Activated T-cell treated with anti-CD3 and anti-CD28 coated beads, Interleukin-2, amount 50 U/mL, for 1 hour (primary cell): ENCODE measurements around the gene PARP1.

Source experiments
- DNase-seq: peaks from one replicate; pipeline ENCODE4 v3.0.0-alpha.2; 2020

The PARP1 gene

DNA sequence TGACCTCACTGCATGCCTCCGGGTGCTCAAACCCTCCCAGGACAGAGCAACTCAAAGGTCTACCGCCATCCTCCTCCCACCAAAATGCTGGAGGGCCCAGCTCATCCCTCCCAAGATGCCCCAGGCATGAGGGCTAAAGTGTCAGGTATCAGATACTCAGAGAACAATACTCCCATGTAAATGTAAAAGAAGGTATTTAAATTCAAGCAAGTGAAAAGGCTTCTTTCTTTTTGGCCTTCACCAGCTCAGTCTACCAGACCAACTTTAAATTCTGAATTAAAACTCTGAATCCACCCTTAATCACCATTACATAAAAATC is 3.0 kb downstream of the PARP1 start:
- no peak for DNase-seq

DNA sequence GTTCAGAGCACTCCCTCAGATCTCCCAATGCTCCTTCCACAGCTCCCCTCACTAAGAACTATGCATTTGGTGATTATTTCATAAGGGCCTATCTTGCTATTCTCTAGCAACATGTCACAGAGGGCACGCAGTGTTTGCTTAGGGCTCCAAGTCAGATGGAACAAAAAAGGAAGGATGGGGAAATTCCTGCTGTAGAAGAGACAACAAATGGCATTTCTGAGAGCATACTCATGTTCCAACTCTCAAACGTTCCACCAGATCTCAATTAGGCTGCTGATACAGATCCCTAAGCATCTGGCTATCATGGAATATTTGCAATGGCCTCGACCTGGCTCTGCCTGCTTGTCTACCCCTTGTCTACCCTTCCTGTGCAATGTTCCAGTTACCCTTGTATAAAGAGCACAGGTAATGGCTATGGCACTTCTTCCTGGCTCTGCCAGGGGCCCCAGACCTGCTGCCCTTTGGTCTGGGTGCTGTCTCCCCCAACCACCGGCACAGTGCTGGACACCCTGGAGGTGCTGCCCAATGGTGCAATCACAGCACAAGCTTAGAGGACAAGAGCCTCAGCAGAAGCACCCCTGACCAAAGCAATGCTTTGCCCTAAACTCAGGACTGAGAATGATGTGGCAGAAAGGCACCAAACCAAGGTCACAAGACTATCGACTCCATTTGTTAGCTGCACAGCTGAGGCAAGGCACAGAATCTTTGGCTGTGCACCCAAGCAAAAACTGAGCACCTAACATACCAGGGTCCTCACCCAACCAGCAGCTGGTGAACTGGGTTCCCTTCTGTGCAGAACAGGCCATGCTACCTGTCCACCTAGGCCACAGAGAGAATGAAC is 3.6 kb downstream of the PARP1 start:
- no peak for DNase-seq

DNA sequence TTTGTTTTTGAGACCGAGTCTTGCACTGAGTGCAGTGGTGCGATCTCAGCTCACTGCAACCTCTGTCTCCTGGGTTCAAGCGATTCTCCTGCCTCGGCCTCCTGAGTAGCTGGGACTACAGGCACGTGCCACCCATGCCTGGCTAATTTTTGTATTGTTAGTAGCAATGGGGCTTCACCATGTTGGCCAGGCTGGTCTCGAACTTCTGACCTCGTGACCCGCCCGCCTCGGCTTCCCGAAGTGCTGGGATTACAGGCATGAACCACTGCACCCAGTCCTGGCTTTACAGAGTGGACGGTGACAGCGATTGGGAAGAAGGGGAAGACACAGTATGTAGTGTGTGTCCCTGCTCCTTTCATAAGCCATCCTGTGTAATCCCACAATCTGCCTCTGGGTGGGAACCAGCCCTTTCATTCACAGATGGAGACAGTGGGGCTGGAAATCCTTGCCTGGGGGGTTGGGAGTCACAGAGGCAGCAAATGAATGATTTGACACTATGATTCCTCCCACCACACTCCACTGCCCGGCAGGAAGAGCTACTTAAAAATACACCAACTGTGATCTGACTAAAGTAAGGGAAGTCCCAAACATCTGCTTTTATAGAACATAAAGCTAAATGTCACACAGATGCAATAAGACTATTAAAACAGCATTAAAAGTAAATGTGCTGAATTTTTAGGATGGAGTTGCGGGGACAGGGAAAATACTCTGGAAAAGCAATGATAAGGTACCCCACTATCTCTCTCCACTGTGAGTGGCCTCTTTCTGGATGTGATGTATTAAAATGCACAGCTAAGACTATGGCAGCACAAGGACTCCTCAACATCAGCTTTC is 4.5 kb downstream of the PARP1 start:
- no peak for DNase-seq

DNA sequence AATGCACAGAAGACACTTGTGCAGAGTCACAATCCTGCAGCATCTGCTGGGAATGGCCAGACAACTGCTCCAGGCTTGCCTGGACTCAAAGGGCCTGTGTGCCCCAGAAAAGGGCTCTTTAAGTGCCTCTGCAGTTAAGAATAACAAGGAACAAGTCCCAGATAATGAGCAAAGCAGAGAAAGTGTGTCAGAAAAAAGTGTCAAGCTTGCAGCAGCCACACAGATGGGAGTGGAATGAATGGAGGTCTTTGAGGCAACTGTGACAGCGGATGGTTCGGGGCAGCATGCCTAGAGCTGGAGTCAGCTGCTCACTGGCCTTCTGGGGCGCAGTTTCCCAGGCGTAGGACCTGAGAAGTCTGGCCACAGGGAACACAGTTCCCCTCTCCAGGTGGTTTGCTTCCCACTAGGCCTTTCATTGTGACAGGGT is 5.1 kb downstream of the PARP1 start:
- DNase-seq: no peak

DNA sequence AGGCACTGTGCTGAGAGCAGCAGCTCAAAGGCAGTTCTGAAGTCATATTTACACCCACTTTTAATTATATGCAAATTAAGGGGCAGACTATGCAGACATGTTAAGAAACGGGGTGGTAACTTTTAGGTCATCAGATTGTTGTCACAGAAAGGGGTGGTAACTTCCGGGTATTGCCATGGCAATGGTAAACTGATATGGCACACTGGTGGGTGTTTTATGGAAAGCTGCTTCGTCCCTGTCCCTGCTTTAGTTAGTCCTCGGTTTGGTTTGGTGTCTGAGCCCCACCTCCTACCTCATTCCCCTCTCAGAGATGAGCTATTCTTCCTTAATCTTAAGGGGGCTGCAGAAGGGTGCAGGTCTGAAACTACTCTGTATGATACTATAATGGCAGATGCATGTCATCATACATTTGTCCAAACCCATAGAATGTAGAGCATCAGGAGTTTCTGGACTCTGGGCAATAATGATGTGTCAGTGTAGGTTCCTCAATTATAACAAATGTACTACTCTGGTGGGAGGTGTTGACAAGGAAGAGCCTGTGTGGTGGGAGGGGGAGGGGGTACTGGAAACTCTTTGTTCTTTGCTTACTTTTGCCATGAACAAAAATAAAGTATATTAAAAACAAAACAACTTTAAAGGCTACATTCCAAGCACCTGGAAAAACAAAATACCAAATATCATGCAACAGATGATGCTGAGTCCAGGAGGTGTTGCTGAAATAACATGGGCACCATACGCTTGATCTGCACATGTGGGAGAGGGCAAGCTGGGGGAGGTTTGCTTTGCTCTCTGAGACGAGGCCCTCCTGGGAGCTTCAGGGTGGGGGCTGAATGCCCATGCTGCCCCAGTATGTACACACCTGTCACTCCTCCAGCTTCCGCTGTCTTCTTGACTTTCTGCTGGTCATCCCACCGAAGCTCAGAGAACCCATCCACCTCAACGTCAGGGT is 6.3 kb downstream of the PARP1 start:
- no peak for DNase-seq

DNA sequence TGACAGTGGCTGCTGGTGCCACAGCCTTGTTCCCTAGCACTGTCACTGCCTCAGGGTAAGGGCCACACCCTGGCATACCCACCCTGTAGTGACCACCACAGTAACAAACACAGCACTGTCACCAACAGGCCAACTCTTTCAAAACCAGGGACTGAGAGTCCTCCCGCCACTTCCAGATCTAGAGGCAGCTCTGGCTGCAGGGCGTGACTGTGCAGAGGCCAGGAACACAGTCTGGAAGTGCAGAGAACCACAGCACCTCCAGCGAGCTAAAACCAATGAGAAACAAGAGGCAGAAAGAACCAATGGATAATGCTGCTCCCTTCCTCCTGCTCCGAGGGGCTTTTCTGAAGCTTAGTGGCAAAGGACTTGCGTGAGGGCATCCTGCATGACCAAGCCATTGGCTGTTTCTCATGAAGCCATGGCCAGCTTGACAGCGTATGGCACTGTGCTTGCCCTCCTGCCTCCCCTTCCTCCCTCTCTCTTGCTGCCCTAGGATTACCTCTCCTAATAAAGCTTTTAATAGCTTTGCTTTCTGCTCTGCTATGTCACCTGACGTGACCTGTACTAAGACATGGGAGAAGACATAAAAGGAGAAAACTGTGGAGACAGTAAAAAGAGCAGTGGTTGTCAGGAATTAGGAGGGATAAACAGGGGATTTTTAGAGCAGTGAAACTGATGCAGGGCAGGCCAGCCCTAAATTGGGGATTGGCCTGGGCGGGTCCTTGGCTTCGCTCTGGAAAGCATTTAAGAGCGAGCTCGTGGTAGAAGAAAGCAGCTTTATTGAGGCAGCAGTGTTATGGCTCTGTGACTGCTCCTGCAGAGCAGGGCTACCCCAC is 7.2 kb downstream of the PARP1 start:
- no peak for DNase-seq

DNA sequence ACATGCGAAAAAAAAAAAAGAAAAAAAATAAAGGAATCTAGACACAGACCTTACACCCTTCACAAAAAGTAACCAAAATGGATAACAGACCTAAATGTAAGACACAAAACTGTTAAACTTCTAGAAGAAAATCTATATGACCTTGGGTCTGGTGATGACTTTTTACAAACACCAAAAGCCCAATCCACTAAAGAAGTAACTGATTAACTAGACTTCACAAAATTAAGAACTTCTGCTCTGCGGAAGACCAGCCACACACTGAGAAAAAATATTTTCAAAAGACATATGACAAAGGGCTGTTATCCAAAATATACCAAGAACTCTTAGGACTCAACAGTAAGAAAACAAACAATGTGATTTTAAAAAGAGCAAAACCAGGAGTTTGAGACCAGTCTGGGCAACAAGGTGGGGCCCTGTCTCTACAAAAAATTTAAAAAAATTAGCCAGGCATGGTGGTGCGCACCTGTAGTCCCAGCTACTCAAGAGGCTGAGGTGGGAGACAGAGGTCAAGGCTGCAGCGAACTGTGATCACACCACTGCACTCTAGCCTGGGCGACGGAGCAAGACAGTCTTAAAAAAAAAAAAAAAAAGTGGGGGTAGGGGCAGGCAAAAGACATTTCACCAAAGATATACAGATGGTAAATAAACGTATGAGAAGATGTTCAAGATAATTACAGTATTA is 9.8 kb downstream of the PARP1 start:
- DNase-seq: no peak

DNA sequence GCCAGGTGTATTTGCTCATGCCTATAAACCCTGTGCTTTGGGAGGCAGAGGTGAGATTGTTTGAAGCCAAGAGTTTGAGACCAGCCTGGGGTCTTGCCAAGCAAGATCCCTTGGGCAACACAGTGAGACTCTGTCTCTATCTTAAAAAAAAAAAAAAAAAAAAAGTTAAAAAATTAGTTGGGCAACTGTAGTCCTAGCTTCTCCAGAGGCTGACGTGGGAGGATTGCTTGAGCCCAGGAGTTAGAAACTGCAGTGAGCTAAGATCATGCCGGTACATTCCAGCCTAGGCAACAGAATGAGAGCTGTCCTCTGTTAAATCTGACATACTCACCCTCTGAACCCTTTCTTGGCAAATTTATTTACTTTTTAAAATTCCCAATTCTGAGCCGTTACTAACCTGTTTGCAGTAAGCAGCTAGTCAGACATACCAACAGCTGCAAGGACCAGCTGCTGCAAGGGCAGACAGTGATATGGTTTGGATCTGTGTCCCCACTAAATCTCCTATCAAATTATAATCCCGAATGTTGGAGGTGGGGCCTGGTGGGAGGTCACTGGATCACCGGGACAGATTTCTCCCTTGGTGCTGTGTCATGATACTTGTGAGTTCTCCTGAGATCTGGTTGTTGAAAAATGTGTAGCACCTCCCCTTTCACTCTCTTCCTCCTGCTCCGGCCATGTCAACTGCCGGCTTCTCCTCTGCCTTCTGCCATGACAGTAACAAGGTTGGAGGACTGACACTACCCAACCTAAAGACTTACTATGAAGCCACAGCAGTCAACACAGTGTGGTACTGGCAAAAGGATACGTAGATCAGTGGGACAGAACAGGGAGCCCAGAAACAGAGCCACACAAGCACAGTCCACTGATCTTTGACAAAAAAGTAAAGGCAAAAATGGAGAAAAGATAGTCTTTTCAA is 10.6 kb downstream of the PARP1 start:
- no peak for DNase-seq

DNA sequence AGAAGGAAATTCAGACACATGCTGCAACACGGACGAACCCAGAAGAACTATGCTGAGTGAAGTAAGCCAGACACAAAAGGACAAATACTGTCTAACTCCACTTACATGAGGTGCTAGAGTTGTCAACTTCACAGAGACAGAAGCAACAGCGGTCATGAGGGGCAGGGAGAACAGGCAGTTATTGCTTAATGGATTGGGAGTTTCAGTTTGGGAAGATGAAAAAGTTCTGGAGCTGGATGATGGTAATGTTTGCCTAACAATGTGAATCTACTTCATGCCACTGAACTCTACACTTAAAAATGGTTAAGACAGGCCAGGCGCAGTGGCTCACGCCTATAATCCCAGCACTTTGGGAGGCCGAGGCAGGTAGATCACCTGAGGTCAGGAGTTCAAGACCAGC is 12.1 kb downstream of the PARP1 start:
- no peak for DNase-seq

DNA sequence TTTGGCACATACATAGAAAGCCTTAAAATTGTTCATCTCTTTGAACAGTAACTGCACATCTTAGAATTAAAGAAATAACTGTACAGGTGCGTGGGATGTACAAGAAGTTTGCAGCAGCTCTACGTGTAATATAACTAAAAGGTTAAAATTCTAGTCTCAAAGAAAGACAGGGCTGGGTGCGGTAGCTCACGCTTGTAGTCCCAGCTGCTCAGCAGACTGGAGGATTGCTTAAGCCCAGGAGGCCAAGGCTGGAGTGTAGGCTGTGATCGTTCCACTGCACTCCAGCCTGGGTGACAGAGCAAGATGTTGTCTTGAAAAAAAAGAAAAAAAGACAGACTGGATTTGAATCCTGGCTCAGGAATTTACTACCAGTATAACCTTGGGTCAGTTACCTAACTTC is 13.4 kb downstream of the PARP1 start:
- DNase-seq: no peak

DNA sequence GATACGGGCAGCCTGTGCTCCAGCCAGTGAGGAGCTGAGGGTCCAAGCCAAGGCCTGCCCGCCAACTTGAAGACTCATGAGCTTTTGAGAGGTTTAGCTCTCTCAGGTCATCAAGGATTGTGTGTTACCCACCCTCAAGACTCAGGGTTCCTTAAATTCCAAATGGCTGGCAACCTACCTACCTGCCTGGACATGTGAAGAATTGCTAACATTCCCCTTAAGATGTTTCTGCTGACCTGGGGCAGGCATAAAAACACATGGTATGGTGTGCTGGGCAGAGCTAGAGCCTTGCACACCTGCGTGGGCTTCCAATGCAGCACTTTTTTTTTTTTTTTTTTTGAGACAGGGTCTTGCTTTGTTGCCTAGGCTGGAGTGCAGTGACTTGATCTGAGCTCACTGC is 17.2 kb downstream of the PARP1 start:
- no peak for DNase-seq

DNA sequence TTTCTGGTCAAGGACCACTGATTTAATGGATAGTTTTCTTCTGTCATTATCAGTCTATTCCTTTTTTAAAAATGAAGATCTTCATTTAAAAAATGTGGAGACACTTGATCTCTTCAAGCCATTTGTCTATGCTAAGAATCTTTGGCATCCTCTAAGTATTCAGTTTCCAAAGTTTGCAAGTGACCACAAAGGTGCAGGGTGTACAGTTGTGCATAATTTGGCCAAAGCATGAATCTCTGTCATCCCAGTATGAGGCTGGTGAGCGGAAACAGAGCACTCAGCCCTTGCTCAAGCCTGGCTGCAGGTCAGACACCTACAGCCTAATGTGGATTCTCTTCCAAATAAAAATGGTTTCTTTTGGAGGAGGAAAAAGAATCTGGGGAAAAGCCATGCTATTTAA is 19.8 kb downstream of the PARP1 start:
- no peak for DNase-seq

DNA sequence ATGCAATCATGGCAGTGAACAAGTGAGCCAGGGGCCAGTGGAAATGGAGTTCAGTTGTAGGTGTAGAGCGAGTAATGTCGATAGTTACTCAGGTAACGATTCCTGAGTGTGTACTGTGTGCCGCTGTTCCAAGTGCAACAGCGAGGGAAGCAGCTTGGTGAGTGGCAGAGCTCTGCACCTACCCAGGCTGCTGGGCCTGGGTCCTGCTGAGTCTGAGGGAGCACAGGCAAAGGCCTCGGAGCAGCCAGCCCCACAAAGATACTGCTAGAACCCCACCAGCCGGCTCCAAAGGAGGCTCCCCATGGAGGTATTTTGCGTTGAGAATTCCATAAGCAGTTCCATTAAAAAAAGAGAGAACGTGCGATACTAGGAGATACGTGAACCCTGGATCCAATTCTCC is 23.2 kb downstream of the PARP1 start:
- DNase-seq: no peak

DNA sequence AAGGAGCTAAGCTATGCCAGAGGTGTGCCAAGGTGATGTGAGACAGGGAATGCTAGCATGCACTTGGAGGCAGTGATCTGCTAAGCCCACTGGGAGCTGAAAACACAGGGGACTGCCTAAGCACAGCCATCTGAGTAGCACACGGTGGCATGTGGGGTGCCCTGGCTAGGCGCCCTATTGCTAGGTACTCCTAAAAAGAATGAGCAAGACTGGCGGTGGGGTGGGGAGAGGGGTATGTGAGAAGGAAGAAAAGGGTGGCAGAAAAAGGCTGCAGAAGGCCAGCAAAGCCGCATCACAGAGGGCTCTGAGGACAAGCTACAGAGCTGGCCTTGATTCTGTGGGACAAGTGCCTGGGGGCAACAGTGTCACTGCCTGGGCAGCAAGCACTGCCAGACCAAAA is 23.9 kb downstream of the PARP1 start:
- DNase-seq: no peak

DNA sequence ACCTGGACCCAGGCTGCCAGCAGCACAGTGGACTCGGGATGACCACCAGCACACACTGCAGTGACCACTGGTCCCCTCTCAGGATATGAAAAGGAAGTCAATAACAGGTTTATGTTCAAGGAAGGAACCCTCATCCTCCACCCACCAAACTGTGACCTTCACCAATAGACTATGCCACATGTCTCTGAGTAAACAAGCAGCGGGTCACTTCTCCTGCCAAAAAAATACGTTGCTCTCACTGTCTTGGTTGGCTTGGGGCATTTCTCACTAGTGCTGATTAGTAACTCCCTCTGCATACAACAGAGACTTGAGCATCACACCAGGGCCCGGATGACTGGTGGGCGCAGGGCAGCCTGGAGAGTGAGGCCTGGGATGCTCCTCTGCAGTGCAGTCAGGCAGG is 25.9 kb downstream of the PARP1 start:
- no peak for DNase-seq

DNA sequence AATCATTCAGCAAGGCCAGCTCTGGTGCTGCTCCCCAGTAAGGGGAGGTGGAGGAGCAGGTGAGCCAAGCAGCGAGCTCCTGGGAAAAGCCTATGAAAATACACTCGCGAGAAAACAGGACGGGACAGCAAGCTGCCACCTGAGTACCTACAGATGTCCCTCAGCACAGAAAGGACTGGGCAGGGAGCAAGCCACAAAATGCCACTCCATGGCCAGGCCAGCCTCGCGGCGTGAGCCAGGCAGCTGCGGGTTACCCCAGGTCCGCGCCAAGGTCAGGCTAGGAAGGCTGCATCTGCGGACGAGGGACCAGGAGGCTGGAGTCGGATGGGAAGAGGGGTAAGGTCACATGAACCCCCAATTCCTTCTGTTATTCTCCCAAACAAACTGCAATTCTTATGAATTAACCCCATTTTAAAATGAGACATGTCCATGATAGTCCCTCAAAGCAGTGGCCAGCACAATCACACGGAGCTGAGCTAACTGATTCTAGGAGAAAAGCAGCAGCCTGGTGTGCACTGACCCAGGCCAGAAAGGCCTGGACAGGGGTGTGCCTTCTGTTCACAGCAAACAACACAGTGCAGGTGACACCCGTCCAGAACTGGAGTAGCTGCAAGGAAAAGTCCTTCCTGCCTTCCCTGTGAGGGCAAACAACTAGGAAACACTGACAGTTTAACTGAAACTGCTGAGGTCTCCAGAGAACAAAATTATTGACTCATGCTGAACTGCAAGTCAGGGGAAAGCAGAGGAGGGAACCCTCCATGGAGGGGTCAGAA is 26.5 kb downstream of the PARP1 start:
- DNase-seq: no peak

DNA sequence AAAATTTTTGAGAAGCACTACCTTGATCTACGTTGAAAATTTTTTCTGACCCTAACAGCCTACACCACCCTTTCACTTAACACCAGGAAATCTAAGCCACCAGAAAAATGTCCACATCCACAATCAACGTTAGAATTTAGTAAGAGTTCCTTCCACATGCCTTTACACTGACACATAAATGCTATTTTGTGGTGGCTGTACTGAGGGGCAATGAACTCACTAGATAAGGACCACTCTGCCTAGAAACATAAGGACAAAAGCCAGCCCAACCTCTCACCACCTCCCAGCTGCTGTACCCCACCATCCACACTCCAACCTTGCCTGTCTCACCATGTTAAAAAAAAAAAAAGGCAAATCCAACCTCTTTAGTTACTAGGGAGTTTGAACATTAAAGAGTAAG is 29.8 kb downstream of the PARP1 start:
- DNase-seq: no peak

DNA sequence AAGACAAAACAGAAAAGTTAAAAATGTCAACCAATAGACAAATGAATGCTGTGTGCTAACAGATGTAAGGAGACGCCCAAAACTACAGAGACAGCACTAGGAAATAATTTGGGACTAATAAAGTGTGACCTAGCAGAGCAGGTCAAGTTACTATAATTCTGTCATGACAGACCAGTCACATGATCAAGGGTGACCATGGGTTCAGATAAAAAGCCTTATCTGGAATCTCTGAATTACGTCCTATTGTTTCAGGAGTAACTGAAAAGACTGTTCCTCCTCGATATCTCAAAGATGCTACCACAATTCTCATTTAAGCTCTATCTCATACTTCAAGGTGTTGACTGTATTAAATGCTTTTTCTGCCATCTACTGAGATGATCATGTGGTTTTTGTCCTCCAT is 31.6 kb downstream of the PARP1 start:
- no peak for DNase-seq

DNA sequence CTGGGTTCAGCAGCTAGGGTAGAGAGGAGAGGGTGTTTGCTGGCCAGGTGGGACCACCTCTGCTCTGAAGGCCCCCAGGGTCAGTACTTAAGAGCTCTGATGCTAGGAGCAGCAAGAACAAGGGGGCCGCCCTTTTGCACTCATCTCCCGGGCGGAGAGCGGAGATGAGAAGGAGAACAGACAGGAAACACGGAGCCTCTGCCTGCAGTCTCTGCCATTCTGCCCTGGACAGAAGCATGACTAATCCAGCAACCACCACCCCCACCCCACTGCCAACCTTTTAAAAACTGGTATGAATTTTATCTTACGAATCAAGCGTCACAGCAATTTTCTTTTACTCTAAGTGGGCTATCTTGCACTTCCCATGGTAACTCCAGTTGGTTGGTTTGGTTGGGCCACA is 34.5 kb downstream of the PARP1 start:
- no peak for DNase-seq

DNA sequence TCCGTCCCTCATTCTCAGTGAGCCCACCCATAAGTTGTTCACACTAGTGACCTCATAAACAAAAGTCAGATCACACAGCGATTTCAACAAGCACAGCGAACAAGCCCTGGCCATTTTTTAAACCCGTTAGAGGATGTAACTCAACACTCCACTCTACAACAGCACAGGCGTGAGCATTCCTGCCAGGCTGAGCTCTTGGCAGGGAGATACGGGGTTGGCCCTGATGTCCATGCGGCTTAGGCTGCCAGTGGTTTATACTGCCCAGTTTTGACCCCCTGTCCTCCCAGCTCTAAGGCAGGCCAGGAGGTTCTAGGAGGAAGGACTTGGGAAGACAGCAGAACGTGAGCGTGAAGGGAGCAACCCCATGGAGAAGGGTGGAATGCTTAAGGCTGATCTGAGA is 35.0 kb downstream of the PARP1 start:
- DNase-seq: no peak
